GM19452 (cell line): ENCODE measurements around the gene FCER1A.
"Not testable (repeated sequence)": the region's sequence is repeated elsewhere in the genome, so short reads cannot be mapped to it uniquely, and the experiment has no call there.

ENCODE experiments used
- ATAC-seq: cut with Tn5 transposase; IDR thresholded peaks from one replicate; pipeline ENCODE4 v1.9.1; 2021; ENCODE audit not compliant: unreplicated experiment

Gene FCER1A

GRCh38 chr1:159349374-159349773, 47.2 kb downstream of the FCER1A start:
- not testable (repeated sequence) for ATAC-seq

GRCh38 chr1:159352436-159352835, 50.3 kb downstream of the FCER1A start:
- no peak for ATAC-seq
